HFF-Myc (cell line): ENCODE results near the gene CNKSR3.

Experiments
- DNase-seq: peaks from one replicate; pipeline ENCODE4 v3.0.0-alpha.2; 2011; ENCODE audit warnings: low read depth; ENCODE audit errors: extremely low read depth
- H3K4me3 ChIP-seq: replicated peaks from 2 replicates; pipeline ENCODE4 v1.5.1; 2011; ENCODE audit warnings: low read depth, mild to moderate bottlenecking, control low read depth, low read length
- CTCF ChIP-seq: IDR thresholded peaks from 2 replicates; pipeline ENCODE4 v1.5.1; 2012; ENCODE audit warnings: mild to moderate bottlenecking, low read depth, low read length, control low read depth; ENCODE audit errors: missing control alignments

Gene CNKSR3

DNA sequence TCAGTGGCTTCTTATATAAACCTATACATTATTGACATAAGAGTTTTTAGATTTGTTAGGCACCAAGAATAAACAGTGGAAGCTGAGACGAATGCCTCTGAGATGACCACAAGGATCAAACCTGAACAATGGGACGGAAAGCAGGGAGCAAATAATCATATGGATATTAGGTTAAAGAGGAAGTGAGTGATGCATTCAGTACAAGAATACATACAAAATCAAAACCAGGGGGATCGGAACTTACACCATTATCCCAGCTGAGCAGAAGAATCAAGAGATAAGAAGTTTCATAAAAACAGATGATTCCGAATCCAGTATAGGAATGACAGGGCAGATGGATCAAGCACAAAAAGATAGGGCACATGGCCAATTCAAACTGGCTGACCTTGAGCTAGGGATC is 21.9 kb upstream of the CNKSR3 start:
- no peak overlapping the region for H3K4me3 ChIP-seq
- DNase-seq: no peak
- TF ChIP-seq CTCF: no peak

DNA sequence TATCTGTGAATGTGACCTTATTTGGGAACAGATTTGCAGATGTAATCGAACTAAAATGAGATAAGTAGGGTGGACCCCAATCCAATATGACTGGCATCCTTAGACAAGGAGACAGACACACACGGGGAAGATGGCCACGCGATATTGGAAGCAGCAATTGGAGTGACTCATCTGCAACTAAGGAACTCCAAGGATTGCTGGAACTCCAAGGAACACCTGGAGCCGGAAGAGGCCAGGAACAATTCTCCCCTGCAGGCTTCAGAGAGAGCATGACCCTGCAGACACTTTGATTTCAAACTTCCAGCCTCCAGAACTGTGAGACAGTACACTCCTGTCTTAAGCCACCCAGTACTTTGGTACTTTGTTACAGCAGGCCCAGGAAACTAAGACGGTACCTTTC is 19.5 kb upstream of the CNKSR3 start:
- DNase-seq: no peak
- no peak overlapping the region for H3K4me3 ChIP-seq
- TF ChIP-seq CTCF: no peak

DNA sequence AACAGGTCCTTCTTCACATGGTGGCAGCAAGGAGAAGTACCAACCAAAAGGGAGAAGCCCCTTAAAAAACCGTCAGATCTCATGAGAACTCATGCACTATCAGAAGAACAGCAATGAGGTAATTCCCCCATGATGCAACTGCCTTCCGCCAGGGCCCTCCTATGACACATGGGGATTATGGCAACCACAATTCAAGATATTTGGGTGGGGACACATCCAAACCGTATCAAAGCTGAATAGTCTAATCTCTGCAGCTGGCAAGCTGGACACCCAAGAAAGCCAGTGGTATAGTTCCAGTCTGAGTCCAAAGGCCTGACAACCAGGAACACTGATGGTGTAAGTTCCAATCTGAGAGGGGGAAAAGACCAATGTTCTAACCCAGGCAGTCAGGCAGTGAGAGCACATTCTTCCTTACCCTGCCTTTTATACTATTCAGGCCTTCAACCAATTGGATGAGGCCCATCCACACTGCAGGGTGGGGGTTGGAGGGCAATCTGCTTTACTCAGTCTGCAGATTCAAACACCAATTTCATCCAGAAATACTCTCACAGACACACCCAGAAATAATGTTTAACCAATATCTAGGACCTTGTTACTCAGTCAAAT is 17.9 kb upstream of the CNKSR3 start:
- no peak for TF ChIP-seq CTCF
- no peak for DNase-seq
- H3K4me3 ChIP-seq: no peak overlapping the region

DNA sequence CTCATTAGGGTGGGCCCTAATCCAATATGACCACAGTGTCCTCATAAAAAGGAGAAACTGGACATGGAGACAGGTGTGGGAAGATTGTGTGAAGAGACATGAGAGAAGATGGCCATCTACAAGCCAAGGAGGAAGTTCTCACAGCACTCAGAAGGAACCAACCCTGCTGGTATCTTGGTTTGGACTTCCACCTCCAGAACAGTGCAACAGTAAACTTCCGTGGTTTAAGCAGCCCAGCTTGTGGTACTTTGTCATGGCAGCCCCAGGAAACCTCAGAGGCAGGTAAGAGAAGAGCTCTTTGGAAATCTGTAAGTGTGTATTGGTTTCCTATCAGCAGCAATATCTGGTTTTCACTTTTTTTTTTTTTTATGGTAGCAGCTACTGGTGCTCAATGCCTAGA is 16.5 kb upstream of the CNKSR3 start:
- no peak for TF ChIP-seq CTCF
- no peak overlapping the region for H3K4me3 ChIP-seq
- DNase-seq: no peak

DNA sequence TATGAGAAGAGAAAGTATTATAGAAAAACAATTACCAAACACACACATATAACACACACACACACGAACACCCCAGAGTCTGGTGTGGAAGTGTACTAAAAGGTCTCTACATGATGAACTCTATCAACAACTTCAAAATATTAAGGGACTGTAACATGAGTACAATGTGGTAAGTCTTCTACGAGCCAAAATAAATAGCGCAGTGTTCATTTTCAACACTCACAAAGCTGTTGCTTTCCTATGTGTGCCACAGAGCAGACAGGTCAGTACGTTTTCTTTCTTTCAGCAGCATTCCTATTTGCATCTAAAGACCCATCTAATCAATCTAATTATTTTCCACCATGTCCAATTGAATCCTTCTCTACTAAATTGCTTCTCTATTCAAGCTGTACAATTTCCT is 12.1 kb upstream of the CNKSR3 start:
- no peak for TF ChIP-seq CTCF
- no peak for DNase-seq
- H3K4me3 ChIP-seq: no peak overlapping the region

- DNase-seq: no peak
- TF ChIP-seq CTCF: no peak
- H3K4me3 ChIP-seq: no peak overlapping the region
Measured at GRCh38 chr6:154521412-154521811, 10.9 kb upstream of the CNKSR3 start.

DNA sequence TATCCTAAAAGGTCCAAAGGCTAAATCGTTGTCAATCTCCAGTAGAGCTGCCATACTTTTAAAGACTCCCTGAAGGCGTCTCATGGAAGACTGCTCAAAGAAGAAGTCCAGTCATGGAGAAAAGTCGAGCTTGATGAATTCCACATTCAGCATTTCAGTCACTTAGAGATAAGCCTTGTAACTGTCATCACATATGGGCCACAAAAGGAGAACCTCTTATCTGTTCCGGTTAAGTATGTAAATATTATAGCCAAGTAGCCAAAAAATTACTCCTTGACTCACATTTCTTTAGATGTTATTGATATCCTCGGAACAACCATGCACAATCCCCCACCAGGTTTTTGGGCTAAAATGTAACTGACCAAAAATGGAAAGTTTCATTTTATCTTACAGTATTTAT is 9.8 kb upstream of the CNKSR3 start:
- no peak for DNase-seq
- TF ChIP-seq CTCF: no peak
- no peak overlapping the region for H3K4me3 ChIP-seq
